Measurements from ENCODE around the gene MRPS23.

MRPS23 gene

DNA sequence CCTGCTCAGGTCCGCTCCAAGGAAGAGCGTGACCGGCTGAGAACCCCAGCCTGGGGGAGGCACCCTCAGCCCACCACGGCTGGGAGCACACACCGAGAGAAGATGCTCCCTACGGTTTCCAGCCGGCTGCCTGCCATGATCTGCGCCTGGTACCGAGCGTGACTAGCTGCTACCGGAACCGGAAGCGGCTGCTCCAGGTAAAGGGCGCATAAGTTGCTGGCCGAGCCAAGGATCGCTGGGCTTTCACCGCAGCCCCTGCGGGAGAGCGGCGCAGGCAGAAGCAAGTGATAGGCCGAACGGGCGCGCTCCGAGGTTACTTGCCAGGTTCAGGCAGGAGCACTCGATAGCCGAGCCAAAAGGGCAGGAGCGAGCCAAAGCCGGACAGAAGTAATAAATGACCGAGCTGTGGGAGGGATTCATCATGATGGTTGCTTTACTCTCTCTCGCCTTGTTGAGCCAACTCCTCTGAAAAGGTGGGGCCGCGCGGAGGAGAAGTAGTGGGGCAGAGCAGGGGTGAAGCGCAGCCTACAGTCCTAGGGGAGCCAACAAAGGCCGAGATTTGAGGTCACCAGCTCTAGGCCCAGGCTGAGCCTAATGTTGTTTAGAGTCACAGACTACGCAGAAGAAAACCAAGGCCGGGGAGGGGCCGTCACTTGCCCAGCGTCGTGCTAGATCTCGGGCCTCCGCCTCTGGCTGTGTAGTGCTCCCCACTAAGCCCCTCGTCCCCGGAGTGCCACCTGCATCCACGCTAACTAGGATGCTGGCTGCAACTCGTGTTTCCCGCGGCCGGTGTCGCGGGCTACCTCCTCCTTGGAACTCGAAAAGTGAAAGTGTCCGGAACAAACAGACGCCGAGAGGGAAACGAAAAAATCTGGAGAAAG is at the start of gene MRPS23:
TSS of gene MRPS23 (minus strand) at position 171 of the 881 bp plus-strand sequence. CDS start at position 137, 34 bp downstream.
- peak; percentile 96 for DNase-seq (ENCODE audit: extremely low read depth, low read depth)
- peak within 1 kb of the TSS; percentile 94 for H3K4me3 ChIP-seq (replicated peaks; ENCODE audit: low read depth, low read length)
- TF ChIP-seq, protein P1, sequence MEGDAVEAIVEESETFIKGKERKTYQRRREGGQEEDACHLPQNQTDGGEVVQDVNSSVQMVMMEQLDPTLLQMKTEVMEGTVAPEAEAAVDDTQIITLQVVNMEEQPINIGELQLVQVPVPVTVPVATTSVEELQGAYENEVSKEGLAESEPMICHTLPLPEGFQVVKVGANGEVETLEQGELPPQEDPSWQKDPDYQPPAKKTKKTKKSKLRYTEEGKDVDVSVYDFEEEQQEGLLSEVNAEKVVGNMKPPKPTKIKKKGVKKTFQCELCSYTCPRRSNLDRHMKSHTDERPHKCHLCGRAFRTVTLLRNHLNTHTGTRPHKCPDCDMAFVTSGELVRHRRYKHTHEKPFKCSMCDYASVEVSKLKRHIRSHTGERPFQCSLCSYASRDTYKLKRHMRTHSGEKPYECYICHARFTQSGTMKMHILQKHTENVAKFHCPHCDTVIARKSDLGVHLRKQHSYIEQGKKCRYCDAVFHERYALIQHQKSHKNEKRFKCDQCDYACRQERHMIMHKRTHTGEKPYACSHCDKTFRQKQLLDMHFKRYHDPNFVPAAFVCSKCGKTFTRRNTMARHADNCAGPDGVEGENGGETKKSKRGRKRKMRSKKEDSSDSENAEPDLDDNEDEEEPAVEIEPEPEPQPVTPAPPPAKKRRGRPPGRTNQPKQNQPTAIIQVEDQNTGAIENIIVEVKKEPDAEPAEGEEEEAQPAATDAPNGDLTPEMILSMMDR (IDR thresholded peaks at IDR 0.05; ENCODE audit: low read depth, low read length, missing control alignments), result no peak

DNA sequence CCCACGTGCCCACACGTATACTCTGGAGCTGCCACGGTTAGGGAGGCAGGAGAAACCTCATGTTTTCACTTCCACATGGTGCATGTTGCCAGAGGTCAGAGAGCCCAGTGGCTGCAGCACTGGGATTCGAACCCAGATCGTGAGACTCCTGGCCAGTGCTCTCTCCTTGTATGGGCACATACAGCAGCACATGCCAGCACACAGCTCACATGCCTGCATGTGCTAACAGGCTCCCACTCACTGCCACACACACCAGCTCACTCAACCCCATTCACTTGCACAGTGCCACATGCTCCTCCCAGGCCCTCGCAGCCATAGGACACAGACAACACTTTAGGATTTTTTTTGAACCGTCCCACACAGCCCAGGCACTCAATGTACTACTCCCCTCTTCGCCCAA is 49.5 kb upstream of the MRPS23 start:
- no peak overlapping the region for H3K4me3 ChIP-seq (replicated peaks; ENCODE audit: low read depth, low read length)
- TF ChIP-seq, protein P1 (IDR thresholded peaks at IDR 0.05; ENCODE audit: low read depth, low read length, missing control alignments), result no peak
- DNase-seq (ENCODE audit: extremely low read depth, low read depth), result no peak

DNA sequence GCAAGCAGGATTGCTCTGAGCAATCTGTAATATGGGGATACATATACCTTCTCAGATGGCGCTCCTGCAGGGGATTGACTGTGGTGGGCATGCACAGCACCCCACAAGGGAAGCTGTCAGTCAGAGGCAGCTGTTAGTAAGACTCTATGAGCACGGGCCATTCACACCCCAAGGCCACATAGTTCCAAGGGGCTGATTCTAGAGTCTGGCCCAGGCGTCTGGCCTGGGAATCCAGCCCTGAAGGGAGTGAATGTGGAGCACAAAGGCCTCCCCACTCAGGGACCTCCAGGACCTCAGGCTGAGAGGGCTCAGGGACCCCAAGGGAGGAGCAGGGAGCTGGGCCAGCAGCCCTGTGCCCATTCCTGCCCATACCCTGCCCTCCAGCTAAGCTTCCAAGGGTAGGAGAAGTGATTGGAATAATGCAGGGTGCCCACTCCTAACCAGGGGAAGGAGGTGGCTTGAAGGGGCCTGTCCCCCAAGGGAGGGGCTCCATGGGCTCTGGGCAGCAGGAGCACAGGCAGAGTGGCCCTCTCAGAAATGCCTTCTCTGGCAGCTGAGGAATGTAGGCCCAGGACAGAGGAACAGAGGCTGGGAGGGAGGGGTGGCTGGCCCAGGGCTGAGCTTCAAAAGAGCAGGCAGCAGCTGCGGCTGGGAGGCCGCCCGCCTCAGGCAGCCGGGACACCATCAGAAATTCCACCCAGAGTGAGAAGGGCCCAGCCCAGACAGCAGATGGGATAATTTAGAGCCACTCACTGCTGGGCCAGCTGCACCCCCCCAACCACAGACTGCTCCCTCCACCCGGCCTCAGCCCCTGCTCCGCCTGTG is 48.9 kb upstream of the MRPS23 start:
- TF ChIP-seq, protein P1 (IDR thresholded peaks at IDR 0.05; ENCODE audit: low read depth, low read length, missing control alignments), result no peak
- H3K4me3 ChIP-seq (replicated peaks; ENCODE audit: low read depth, low read length), result no peak overlapping the region
- DNase-seq (ENCODE audit: extremely low read depth, low read depth), result no peak

DNA sequence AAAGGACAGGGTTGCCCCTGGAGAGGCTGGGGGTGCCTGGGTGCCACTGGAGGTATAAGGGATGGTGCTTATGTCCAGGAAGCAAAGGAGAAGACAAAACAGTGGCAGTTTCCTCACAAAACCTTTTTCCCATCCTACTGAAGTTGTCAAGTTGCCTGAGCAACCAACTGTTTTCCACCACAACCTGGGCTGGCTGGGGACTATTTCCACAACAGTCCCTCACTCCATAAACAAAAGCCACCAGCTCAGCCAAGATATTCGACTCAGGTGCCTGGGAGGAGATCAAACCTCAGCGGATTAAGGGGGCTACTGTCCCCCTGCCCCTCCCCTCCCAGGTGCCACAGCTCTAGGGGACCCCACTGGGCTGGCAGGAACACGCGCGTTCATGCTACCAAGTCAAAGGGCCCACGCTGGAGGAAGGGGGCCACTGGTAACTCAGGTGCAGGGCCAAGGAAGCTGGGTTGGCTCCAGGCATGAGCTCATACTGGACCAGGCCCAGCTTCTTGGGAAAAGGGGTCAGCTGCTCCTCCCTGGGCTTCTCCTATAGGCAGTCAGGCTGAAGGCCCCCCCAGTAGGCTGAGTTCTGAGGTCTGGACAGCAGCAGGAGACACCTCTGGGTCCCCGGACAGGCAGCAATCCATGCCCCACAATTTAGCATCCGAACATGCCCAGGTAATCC is 45.7 kb upstream of the MRPS23 start:
- no peak overlapping the region for H3K4me3 ChIP-seq (replicated peaks; ENCODE audit: low read depth, low read length)
- no peak for DNase-seq (ENCODE audit: extremely low read depth, low read depth)

DNA sequence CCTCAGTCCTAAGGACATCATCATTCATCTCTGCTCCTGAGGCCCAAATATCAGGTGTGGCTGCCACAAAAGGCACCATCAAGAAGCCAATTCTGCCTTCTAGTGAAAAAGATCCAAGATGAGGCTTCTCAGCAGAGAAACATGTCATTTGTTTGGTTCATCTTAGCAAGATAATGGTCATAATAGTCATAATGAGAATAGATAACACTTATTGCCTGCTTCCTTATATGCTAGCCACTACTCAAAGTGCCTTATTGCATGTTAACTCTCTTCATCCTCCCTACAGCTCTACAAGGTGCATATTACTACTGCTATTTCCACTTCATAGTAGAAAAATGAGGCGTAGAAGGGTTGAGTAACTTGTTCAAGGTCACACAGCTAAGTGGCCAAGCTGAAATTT is 45.0 kb upstream of the MRPS23 start:
- H3K4me3 ChIP-seq (replicated peaks; ENCODE audit: low read depth, low read length), result no peak overlapping the region
- TF ChIP-seq, protein P1 (IDR thresholded peaks at IDR 0.05; ENCODE audit: low read depth, low read length, missing control alignments), result no peak
- DNase-seq (ENCODE audit: extremely low read depth, low read depth), result no peak

More for the DNA sequence above, 45.7 kb upstream of the MRPS23 start:
- TF ChIP-seq, protein P1 (IDR thresholded peaks at IDR 0.05; ENCODE audit: low read depth, low read length, missing control alignments), result no peak

DNA sequence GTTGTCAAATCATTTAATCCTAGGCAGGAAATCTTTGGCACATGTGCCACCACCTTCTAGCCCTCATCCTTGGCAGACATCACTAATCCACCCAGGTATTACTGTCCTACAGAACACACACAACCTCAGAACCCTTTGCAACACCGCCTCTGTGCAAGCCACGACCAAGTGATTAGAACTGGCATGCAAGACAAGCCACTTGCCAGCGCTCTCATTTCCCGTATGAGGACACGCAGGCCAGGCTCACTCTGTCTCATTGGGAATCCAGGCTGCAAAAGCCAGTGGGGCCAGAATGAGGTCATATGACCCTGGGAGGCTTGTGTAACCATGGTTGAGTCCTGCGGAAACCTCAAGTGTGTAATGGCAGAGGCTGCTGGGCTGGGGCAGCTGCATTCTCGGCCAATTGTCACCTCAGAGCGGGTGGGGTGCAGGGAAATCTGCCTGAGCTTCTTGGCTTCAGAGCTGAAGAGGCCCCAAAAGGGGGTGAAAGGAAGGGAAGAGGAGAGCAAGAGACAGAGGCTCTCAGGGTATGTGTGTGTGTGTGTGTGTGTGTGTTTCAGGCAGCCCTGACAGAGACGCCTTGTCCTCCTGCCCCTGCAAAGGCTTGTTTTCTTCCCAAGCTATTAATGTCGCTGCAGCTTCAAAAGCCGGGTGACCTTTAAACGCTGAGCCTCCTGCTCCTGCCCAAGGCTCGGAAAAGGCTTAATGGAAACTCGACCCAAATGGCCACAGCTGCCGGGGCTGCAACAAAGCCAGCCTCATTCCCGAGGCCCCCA is 43.2 kb upstream of the MRPS23 start:
- peak; percentile 77 for DNase-seq (ENCODE audit: extremely low read depth, low read depth)
- H3K4me3 ChIP-seq (replicated peaks; ENCODE audit: low read depth, low read length), result no peak overlapping the region
- TF ChIP-seq, protein P1 (IDR thresholded peaks at IDR 0.05; ENCODE audit: low read depth, low read length, missing control alignments), result no peak

All from HFF-Myc (cell line).